Panc1 (cell line): ENCODE results near the gene CCDC183. TPM values are rescaled to one million over a fixed set of nuclear protein-coding genes. Genes with fewer than 3 reads are reported as not detected.

Source experiments
- ATAC-seq: fragments of 200-7000 bp; cut with Tn5 transposase; 2 replicates; pipeline ENCODE4 v1.9.1; 2020; ENCODE audit warnings: mild to moderate bottlenecking, moderate library complexity
- BruUV-seq: library from RNA; stranded (reverse); fragments of 400-500 nt; replicated peaks from 2 replicates; lab custom pipeline; 2021; lab: Mats Ljungman, UMichigan
- CTCF ChIA-PET: fragments of 300-600 bp; sonication (Branson Sonifier 250); formaldehyde crosslinking; loops from one replicate; lab custom pipeline; 2022; ENCODE audit warnings: antibody characterized with exemption; lab: Charles Lee
- POLR2A ChIA-PET: fragments of 300-600 bp; sonication (Branson Sonifier 250); formaldehyde crosslinking; loops from one replicate; lab custom pipeline; 2022; ENCODE audit warnings: antibody characterized with exemption; lab: Charles Lee
- DNase-seq: peaks from one replicate; pipeline ENCODE4 v3.0.0-alpha.2; 2010; ENCODE audit warnings: low read depth, low spot score
- H3K27ac ChIP-seq: 2 replicates; pipeline ENCODE4 v1.5.1; 2011; ENCODE audit warnings: mild to moderate bottlenecking, low read length, inconsistent platforms
- H3K27me3 ChIP-seq: fragments of 200-500 bp; sonication (Bioruptor generic); 2 replicates; pipeline ENCODE4 v1.6.0; 2014; ENCODE audit warnings: low read length, inconsistent platforms; ENCODE audit not compliant: control insufficient read depth, insufficient read depth
- H3K36me3 ChIP-seq: fragments of 200-500 bp; sonication (Bioruptor generic); 2 replicates; pipeline ENCODE4 v1.5.1; 2014; ENCODE audit warnings: inconsistent platforms, mild to moderate bottlenecking, low read length, moderate library complexity; ENCODE audit not compliant: control insufficient read depth, insufficient read depth
- H3K4me1 ChIP-seq: 2 replicates; pipeline ENCODE4 v1.5.1; 2011; ENCODE audit warnings: inconsistent platforms, mild to moderate bottlenecking, low read length, moderate library complexity; ENCODE audit not compliant: control insufficient read depth, insufficient read depth
- H3K4me3 ChIP-seq, 2 experiments: 2 replicates each; pipeline ENCODE4 v1.5.1; 2011 to 2012; ENCODE audit warnings: low read depth in 2 of 2, low read length in 2 of 2, mild to moderate bottlenecking in 2 of 2, inconsistent platforms in 1 of 2, moderate library complexity in 1 of 2
- H3K9me3 ChIP-seq: fragments of 200-500 bp; sonication (Bioruptor generic); 2 replicates; pipeline ENCODE4 v1.5.1; 2014; ENCODE audit warnings: low read depth, mild to moderate bottlenecking, inconsistent platforms, low read length, moderate library complexity; ENCODE audit not compliant: control insufficient read depth, insufficient read depth
- POLR2AphosphoS5 ChIP-seq: IDR thresholded peaks from 2 replicates; pipeline ENCODE4 v1.6.1; 2012; ENCODE audit warnings: mild to moderate bottlenecking, low read depth, low read length, moderate library complexity
- SIN3A ChIP-seq: IDR thresholded peaks from 2 replicates; pipeline ENCODE4 v1.6.1; 2012; ENCODE audit warnings: low read depth, mild to moderate bottlenecking, low read length, moderate library complexity, borderline replicate concordance; ENCODE audit not compliant: insufficient read depth
- TCF7L2 ChIP-seq: IDR thresholded peaks from 2 replicates; pipeline ENCODE4 v1.6.1; 2011; ENCODE audit warnings: mild to moderate bottlenecking, low read depth, low read length, inconsistent platforms
- in situ Hi-C: cut with HindIII; loops from 2 replicates; pipeline ENCODE4 v1.10.0; 2016; ENCODE audit warnings: low sequenced_read_pairs, low pct_unique_long_range_greater_than_20kb
- intact Hi-C: fragments of 100-400 bp; cut with micrococcal nuclease; formaldehyde crosslinking; loops from one replicate; pipeline ENCODE4 v1.10.0; 2022; ENCODE audit not compliant: unreplicated experiment
- total RNA-seq: library from RNA; stranded (reverse); gene quantifications from one replicate; pipeline ENCODE4 v1.2.1, GENCODE V29; 2021; ENCODE audit not compliant: unreplicated experiment
- TF ChIP-seq, protein P1 (sequence below): fragments of 450-650 bp; IDR thresholded peaks from 2 replicates; pipeline ENCODE4 v1.5.1; 2017; ENCODE audit warnings: mild to moderate bottlenecking
- TF ChIP-seq, protein P2 (sequence below), 2 experiments: IDR thresholded peaks; 2 replicates each; pipeline ENCODE4 v1.6.1; 2011 to 2012; ENCODE audit warnings: low read depth in 2 of 2, control low read depth in 1 of 2, low read length in 1 of 2, mild to moderate bottlenecking in 1 of 2, moderate library complexity in 1 of 2; ENCODE audit not compliant: insufficient read depth in 1 of 2

The CCDC183 gene
- total RNA-seq, 1 experiment from 2014 or later, result 0.62 TPM

DNA sequence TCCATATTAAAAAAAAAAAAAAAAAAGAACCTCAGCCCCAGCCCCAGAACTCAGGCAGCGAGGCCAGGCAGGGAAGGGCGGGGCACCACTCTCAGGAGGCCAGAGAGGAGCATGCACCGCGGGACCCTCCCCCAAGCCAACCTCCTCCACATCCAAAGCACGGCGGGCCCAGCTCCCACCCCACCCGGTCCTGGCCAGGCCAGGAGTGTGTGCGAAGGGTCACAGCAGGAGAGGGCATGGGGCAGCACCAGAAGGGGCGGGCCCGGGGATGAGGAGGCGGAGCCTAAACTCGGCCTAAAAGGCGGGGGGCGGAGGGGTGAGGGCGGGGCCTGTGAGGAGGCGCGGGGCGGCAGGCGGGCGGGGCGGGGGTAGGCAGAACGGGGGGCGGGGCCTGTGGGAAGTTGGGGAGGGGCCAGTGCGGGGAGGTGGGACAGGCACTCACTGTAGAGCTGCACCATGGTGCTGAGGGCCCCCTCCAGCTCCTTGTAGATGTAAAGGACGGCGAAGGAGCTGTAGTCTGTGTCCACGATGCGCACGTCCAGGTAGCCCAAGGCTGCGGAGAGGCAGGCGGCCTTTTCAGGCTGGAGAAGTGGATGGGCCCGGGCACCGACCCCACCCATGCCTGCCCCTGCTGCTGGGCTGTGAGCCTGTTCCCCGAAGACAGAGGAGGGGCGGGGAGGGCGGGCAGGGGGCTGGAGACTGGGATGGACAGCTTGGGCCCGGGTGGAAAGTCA lies 33.1 kb upstream of the CCDC183 start:
- DNase-seq, result no peak

DNA sequence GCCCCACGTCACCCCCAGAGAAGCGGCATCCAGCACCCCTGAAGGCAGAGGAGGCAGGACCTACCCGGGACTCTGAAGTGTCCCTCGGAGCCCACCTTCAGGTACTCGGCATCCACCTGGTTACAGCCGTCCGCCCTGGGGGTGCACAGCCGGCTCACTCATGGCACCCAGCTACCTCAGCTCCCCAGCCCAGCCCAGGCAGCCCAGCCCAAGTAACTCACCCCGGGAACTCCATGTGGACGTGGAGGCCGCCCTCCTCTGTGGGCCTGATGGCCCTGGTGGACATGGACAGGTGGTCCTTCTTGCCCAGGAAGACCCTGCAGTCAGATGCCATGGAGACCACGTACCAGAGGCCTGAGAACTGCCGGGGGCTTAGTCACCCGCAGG lies 32.5 kb upstream of the CCDC183 start:
- DNase-seq, result no peak
- intact Hi-C loops, result no loop called here
- in situ Hi-C loops, result no loop called here
- H3K4me3 ChIP-seq, result no peak overlapping the region
- ChIA-PET POLR2A (no interaction called here), CTCF (interaction anchor here (0.5 kb wide), 1 partner anchor 27 kb away, joined by 6 read pairs; no protein-coding TSS in a partner anchor)
- no peaks in the 10 kb centered on the region for H3K9me3 ChIP-seq
- no peaks in the 10 kb centered on the region for H3K36me3 ChIP-seq
- H3K4me1 ChIP-seq, result peaks cover 3% of the 10 kb centered on the region; the same call in 1 of the 2 replicates
- TF ChIP-seq, protein P1, sequence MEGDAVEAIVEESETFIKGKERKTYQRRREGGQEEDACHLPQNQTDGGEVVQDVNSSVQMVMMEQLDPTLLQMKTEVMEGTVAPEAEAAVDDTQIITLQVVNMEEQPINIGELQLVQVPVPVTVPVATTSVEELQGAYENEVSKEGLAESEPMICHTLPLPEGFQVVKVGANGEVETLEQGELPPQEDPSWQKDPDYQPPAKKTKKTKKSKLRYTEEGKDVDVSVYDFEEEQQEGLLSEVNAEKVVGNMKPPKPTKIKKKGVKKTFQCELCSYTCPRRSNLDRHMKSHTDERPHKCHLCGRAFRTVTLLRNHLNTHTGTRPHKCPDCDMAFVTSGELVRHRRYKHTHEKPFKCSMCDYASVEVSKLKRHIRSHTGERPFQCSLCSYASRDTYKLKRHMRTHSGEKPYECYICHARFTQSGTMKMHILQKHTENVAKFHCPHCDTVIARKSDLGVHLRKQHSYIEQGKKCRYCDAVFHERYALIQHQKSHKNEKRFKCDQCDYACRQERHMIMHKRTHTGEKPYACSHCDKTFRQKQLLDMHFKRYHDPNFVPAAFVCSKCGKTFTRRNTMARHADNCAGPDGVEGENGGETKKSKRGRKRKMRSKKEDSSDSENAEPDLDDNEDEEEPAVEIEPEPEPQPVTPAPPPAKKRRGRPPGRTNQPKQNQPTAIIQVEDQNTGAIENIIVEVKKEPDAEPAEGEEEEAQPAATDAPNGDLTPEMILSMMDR, result no peak
- TF ChIP-seq, protein P2, sequence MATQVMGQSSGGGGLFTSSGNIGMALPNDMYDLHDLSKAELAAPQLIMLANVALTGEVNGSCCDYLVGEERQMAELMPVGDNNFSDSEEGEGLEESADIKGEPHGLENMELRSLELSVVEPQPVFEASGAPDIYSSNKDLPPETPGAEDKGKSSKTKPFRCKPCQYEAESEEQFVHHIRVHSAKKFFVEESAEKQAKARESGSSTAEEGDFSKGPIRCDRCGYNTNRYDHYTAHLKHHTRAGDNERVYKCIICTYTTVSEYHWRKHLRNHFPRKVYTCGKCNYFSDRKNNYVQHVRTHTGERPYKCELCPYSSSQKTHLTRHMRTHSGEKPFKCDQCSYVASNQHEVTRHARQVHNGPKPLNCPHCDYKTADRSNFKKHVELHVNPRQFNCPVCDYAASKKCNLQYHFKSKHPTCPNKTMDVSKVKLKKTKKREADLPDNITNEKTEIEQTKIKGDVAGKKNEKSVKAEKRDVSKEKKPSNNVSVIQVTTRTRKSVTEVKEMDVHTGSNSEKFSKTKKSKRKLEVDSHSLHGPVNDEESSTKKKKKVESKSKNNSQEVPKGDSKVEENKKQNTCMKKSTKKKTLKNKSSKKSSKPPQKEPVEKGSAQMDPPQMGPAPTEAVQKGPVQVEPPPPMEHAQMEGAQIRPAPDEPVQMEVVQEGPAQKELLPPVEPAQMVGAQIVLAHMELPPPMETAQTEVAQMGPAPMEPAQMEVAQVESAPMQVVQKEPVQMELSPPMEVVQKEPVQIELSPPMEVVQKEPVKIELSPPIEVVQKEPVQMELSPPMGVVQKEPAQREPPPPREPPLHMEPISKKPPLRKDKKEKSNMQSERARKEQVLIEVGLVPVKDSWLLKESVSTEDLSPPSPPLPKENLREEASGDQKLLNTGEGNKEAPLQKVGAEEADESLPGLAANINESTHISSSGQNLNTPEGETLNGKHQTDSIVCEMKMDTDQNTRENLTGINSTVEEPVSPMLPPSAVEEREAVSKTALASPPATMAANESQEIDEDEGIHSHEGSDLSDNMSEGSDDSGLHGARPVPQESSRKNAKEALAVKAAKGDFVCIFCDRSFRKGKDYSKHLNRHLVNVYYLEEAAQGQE (IDR thresholded peaks at IDR 0.05; ENCODE audit: insufficient read depth in 1 of 2, low read depth in 2 of 2, low read length in 1 of 2), result no peak
- no peak for TF ChIP-seq POLR2AphosphoS5
- no peak for TF ChIP-seq SIN3A
- TF ChIP-seq TCF7L2, result no peak
- H3K27me3 ChIP-seq, result no peaks in the 10 kb centered on the region
- BruUV-seq, result no TSS peak
- no peak for ATAC-seq
- H3K27ac ChIP-seq, result no peak overlapping the region

More for the DNA sequence above, 33.1 kb upstream of the CCDC183 start:
- H3K4me1 ChIP-seq, result peaks cover 3% of the 10 kb centered on the region; the same call in 1 of the 2 replicates
- ChIA-PET POLR2A (no interaction called here), CTCF (interaction anchor here (0.5 to 0.8 kb wide), 3 partner anchors 27 to 454 kb away, joined by 3 to 6 read pairs (median 5); no protein-coding TSS in a partner anchor)
- H3K4me3 ChIP-seq, result no peak overlapping the region
- H3K27ac ChIP-seq, result no peak overlapping the region
- no peaks in the 10 kb centered on the region for H3K27me3 ChIP-seq
- H3K36me3 ChIP-seq, result no peaks in the 10 kb centered on the region
- no TSS peak for BruUV-seq
- intact Hi-C loops (no loop called here), in situ Hi-C loops (no loop called here)
- no peaks in the 10 kb centered on the region for H3K9me3 ChIP-seq
- TF ChIP-seq SIN3A, result no peak
- TF ChIP-seq, protein P1, result peak; percentile 22; the same call in 1 of the 2 replicates
- no peak for TF ChIP-seq TCF7L2
- ATAC-seq, result peak; percentile 61
